ENCODE data around the gene KCNJ6.

The KCNJ6 gene

DNA sequence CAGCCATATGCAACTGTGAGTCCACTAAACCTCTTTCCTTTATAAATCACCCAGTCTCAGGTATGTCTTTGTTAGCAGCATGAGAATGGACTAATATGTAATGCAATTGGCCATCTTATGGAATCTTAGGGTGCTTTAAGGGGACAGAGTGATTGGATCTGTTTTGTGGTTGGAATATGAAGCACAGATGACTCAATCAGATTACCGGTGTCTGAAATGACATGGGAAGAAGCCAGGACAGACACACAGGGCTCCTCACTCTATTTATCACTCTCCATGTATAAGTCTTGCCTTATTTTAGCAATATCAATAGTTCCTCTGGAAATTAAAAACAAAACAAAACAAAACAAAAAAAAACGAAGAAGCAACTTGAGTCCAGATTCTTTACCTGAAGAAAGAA lies 12.9 kb downstream of the KCNJ6 start:
- TF ChIP-seq, protein P1, sequence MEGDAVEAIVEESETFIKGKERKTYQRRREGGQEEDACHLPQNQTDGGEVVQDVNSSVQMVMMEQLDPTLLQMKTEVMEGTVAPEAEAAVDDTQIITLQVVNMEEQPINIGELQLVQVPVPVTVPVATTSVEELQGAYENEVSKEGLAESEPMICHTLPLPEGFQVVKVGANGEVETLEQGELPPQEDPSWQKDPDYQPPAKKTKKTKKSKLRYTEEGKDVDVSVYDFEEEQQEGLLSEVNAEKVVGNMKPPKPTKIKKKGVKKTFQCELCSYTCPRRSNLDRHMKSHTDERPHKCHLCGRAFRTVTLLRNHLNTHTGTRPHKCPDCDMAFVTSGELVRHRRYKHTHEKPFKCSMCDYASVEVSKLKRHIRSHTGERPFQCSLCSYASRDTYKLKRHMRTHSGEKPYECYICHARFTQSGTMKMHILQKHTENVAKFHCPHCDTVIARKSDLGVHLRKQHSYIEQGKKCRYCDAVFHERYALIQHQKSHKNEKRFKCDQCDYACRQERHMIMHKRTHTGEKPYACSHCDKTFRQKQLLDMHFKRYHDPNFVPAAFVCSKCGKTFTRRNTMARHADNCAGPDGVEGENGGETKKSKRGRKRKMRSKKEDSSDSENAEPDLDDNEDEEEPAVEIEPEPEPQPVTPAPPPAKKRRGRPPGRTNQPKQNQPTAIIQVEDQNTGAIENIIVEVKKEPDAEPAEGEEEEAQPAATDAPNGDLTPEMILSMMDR (IDR thresholded peaks at IDR 0.05), result no peak

DNA sequence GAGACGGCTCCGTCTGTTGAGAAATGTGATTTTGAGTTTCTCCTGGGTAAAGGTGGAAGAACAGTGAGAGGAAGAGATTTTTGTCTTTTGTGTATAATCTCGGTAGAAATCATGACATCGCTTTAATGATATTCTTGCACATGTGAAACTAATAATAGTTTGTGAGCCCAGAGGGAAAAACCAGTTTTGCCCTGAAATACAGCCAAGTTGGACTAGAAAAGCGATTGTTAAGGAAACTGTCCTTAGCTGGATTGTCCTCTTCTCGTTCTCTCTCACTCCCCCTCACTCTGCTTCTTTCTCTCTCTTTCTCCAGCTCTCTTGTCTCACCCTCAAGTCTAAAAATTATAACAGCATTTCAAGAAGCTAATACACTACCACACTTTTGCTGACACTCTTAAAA lies 17.1 kb downstream of the KCNJ6 start:
- TF ChIP-seq, protein P1 (IDR thresholded peaks at IDR 0.05), result no peak

DNA sequence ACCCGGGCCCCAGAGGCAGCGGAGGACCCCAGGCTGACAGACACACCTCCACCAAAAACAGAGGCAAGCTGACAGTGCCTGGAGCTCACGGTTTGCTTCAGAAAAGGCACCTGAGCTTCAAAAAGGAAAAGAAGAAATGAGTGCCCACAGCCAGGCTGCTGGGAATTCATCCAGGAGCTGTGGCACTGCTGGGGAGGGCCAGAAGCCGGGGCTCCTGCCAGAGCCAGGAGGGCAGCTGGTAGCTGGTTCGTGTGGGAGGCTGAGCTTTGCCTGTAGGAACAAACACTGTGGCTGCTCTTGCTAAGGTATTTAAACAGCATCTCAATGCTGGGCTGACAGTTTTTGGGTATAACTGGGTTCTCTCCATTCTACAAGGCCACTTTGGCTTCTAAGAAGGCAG lies 19.5 kb downstream of the KCNJ6 start:
- TF ChIP-seq, protein P1 (IDR thresholded peaks at IDR 0.05), result no peak

DNA sequence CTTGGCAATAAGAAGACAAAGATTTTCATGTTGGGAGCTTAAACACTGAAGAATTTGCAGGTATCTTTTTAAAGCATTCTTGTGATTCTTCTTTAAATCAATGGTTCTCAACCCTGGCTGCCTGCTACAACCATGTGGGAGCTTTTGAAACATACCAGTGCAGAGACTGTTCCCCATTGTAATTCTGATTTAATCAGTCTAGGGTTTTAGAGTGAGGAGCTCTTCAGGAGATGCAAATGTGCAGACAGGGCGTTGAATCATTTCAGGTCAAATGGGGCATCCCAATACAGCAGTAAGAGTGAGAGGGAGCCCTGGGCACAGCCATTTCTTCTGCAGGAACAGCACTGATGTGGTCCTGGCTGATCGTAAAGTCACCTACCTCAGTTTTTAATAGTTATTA lies 24.3 kb downstream of the KCNJ6 start:
- TF ChIP-seq, protein P1 (IDR thresholded peaks at IDR 0.05), result no peak

DNA sequence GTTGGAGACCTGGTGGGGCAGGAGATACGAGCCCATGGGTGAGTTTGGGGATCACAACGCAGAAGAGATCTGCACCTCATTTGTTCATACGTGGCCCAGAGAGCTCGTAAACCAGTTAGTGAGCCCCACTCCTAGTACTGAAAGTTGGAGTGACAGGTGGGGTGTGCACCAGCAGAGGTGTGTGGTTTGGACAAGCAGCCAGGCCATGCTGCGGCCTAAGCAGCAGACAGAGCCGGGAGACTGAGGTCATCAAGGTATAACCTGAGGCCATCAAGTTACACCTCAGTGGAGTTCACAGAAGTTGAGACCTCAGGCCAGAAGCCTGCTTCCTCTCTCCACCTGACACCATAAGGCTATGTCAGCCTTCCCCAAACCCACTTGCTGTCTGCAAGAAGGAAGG lies 27.6 kb downstream of the KCNJ6 start:
- TF ChIP-seq, protein P1 (IDR thresholded peaks at IDR 0.05), result no peak

DNA sequence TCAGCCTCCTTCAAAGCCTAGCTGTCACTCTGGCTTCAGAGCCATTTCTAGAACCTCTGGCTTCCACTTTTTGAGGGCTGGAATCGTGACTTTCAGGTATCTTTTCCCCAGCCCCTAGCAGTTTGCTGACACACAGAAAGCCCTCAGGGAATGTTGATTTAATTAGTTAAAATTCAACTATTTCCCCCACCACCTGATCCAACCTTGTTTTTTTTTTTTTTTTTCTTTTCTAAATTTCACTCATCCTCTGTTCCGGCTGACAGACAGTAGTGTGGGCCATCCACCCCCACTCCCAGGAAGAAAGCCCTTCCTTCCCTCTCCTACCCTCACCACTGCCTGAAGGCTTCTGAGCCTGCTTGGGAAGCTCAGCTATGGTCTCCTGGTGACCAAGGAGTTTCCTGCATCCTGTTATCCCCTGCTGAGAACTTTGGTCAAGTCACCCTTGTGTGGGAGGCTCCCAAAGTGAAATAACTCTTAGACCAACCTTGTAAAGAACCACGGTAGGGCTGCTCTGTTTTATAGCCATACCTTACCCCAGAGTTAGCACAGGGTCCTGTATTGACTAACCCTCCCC lies 29.4 kb downstream of the KCNJ6 start:
- TF ChIP-seq, protein P1 (IDR thresholded peaks at IDR 0.05), result no peak

DNA sequence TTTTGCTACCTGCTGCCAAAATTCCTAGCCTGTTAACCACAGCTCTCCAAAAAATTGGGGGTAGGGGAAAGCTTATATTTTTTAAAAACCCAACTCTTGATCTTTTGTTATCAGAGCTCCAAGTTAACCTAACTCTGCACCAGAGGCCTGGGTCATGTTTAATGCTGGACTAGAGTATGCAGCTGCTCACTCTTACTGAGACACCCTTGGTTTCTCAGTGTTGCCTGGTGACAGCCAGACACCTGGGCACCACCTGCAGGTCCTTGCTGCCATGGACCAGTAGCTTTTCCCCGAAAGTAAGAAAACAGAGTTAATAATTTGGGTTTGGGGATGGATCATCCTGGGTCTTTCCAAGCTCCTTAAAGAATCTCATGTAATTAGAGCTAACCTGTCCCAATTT lies 30.1 kb downstream of the KCNJ6 start:
- TF ChIP-seq, protein P1 (IDR thresholded peaks at IDR 0.05), result no peak

Data from LNCAP (cell line).